Choroid plexus epithelial cell (primary cell): ENCODE data around the gene UBE2D3.

ENCODE experiments used
- DNase-seq: peaks from one replicate; pipeline ENCODE4 v3.0.0-alpha.2; 2010; ENCODE audit warnings: low read depth
- H3K4me3 ChIP-seq: 2 replicates; pipeline ENCODE4 v1.5.1; 2011; ENCODE audit warnings: low read depth, mild to moderate bottlenecking, control low read depth, low read length, moderate library complexity
- CTCF ChIP-seq: conservative IDR thresholded peaks from 2 replicates; pipeline ENCODE4 v1.5.1; 2011; ENCODE audit warnings: low read depth, mild to moderate bottlenecking, control low read depth, inconsistent platforms, low read length, moderate library complexity

UBE2D3 gene

DNA sequence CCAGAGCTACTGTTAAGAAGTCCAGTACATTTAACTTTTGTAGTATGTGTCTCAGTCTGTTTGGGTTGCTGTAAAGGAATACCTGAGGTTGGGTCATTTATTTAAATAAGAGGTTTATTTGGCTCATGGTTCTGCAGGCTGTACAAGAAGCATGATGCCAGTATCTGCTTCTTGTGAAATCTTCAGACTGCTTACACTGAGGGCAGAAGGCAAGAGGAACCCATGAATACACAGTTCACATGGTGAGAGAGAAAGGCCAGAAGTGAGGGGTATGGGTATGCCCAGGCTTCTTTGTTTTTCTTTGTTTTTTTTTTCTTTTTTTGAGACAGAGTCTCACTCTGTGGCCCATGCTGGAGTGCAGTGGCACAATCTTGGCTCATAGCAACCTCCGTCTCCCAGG lies 35.4 kb upstream of the UBE2D3 start:
- H3K4me3 ChIP-seq: no peak overlapping the region
- TF ChIP-seq CTCF: no peak
- DNase-seq: no peak

DNA sequence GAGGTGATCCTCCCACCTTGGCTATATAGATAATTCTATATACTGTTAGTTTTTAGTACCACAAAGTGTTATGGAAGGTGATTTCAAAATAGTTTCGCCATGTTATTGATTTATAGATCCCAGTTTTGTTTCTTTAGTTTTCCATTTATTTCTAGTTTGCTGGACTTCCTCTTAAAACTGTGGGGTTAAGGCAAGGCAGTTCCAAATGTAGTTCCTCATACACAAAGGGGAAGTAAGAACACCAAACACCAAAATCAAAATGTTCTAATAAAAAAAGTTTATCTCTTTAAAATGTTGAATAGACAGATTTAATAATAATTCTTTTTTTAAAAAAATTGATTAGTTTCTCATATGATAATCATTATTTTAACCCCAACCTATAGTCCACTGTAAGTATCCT lies 34.7 kb upstream of the UBE2D3 start:
- DNase-seq: no peak

GRCh38 chr4:102860611-102861324 lies 33.4 kb upstream of the UBE2D3 start:
- no peak for DNase-seq
- no peak overlapping the region for H3K4me3 ChIP-seq
- no peak for TF ChIP-seq CTCF

More for the DNA sequence above, 34.7 kb upstream of the UBE2D3 start:
- TF ChIP-seq CTCF: no peak
- H3K4me3 ChIP-seq: no peak overlapping the region

DNA sequence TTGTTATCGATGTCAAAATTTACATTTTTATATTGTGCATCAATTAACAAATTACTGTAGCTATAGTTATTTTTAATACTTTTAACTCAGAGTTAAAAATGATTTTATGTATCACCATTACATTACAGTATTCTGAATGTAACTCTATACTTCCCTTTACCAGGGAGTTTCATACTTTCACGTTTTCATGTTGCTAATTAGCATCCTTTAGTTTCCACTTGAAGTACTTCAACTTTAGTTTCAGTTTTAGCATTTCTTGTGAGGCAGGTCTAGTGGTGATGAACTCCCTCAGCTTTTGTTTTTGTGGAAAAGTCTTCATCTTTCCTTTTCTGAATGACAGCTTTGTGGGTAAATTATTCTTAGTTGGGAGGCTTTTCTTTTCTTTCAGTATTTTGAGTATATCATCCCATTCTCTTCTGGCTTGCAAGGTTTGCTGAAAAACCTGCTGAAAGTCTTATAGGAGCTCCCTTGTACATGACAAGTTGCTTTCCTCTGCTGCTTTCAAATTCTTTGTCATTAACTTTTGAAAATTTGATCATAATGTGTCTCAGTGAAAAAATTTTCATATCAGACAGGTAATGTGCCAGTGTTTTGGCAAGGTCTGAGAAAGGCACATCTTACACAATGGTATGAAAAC lies 31.6 kb upstream of the UBE2D3 start:
- H3K4me3 ChIP-seq: no peak overlapping the region
- DNase-seq: peak; percentile 4
- TF ChIP-seq CTCF: no peak

- no peak overlapping the region for H3K4me3 ChIP-seq
- no peak for DNase-seq
- TF ChIP-seq CTCF: no peak
Observed at GRCh38 chr4:102850370-102850769, 23.0 kb upstream of the UBE2D3 start.

- no peak for TF ChIP-seq CTCF
- H3K4me3 ChIP-seq: no peak overlapping the region
- DNase-seq: no peak
Observed at GRCh38 chr4:102849579-102850104, 22.3 kb upstream of the UBE2D3 start.
